Measurements from ENCODE around the gene TDP2. TPM values are rescaled to one million over a fixed set of nuclear protein-coding genes. Genes with fewer than 3 reads are reported as not detected.
"Not testable (repeated sequence)": the region's sequence is repeated elsewhere in the genome, so short reads cannot be mapped to it uniquely, and the experiment has no call there.

TDP2 gene
- total RNA-seq, 1 experiment from 2014 or later, result 15.7 TPM

DNA sequence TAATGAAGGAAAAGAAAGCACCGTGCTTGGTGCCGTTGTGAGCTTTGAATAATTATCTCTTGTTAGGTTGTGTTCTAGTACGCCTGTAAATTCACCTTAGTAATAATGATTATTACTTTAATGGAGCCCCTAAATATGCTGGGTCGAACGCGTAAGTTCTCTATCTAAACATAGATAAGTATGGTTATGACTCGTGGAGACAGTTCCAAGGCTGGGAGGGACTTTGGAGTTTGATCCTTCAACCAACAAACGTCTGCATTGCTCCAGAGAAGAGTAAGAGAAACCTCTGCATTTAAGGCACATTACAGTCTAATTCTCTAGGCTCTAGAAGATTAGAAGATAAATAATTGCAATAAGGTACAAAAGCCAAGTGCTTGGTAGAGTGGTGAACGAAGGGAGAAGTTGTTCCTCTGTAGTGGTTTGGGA lies 692 bp upstream of the TDP2 start:
- Histone ChIP-seq H3K27me3 (ENCODE audit: control insufficient read depth, insufficient read depth, low read length) (no peaks in the 10 kb centered on the region), H3K4me3 (ENCODE audit: insufficient read depth, low read depth, low read length) (peak overlapping the region; percentile 99), H3K36me3 (replicated peaks; ENCODE audit: control insufficient read depth, insufficient read depth, low read length) (peaks cover 4% of the 10 kb centered on the region)
- no peak for DNase-seq

DNA sequence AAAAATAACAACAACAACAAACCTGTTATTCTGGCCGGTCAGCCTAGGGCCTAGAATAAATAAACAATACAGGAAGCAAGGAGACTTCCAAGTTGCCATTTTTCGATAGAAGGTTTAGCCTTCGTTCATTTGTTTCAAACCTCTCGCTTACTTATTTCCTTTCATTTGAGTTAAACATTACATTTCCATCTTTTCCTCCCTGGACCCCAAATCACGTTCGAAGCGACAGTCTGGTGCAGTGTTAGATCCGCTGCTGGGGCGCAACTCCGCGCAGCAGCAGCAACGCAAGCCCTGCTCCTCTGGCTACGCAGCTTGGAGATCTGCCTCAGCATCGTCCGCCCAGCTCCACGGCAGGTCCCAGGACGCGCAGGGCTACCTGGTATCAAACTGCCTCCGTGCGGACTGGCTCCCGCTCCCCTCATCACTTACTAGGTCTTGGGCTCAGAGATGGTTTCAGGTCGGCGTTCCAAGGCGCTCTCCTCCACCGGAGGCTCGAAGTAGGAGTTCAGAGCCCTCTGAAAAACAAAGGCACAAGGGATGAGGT lies 530 bp downstream of the TDP2 start:
- H3K36me3 ChIP-seq (replicated peaks; ENCODE audit: control insufficient read depth, insufficient read depth, low read length), result peaks cover 4% of the 10 kb centered on the region
- peak; percentile 45 for DNase-seq
- peak overlapping the region; percentile 99 for H3K4me3 ChIP-seq (ENCODE audit: insufficient read depth, low read depth, low read length)
- H3K27me3 ChIP-seq (ENCODE audit: control insufficient read depth, insufficient read depth, low read length), result no peaks in the 10 kb centered on the region

DNA sequence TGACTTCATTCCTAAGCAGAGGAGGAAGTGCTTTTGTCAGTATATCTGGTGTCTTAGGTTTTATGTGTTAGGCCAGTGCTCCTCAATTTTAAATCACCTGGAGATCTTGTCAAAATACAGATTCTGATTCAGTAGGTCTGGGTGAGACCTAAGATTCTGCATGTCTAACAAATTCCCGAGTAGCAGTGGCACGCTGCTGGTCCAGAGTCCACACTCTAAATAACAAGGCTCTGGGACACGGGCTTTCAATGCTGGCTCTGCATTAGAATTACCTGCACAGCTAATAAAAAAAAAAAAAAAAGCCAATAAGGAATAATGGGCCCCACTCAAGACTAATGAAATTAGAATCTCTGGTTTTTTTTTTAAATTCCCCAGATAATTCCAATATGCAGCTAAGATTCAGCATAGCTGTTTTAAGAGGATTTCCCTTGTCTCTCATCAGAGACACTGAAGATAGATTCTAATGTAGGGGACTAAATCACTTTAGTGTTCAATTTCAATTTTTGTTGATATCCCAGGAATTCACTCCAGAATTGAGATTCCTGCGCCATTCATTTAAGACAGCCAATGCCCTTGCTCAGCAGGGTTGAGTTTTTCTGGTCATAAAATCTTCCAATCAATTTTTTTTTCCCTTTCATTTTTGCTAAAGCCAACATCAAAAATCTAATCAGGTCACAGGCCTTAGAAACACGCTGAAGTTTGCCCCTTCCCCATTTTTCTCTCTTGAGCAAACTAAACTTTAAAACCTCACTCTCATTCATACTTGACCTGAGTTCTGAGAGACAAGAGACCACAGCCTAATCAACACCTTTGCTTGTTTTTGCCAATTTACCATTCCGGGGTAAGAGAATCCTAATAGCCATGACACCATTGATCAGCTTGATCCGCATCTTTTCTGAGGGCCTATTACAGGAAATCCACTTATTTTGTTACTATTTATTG lies 2.4 kb downstream of the TDP2 start:
- H3K4me3 ChIP-seq (ENCODE audit: insufficient read depth, low read depth, low read length), result no peak overlapping the region
- DNase-seq, result no peak
- no peaks in the 10 kb centered on the region for H3K27me3 ChIP-seq (ENCODE audit: control insufficient read depth, insufficient read depth, low read length)
- H3K36me3 ChIP-seq (replicated peaks; ENCODE audit: control insufficient read depth, insufficient read depth, low read length), result peaks cover 4% of the 10 kb centered on the region

DNA sequence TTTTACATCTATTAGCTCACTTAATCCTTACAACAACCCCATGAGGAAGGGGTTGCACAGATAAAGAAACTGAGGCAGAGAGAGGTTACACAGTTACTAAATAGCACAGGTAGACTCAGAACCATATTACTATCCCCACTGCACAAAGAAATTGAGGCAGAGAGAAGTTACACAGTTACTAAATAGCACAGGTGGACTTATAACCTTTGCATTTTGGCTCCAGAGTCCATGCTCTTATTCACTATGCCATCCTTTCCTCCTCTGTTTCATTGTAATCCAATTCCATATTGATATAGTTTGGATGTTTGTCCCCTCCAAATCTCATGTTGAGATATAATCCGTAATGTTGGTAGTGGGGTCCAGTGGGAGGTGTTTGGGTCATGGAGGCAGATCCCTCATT lies 3.5 kb downstream of the TDP2 start:
- Histone ChIP-seq H3K27me3 (ENCODE audit: control insufficient read depth, insufficient read depth, low read length) (no peaks in the 10 kb centered on the region), H3K36me3 (replicated peaks; ENCODE audit: control insufficient read depth, insufficient read depth, low read length) (peaks cover 4% of the 10 kb centered on the region), H3K4me3 (ENCODE audit: insufficient read depth, low read depth, low read length) (no peak overlapping the region)
- no peak for DNase-seq

DNA sequence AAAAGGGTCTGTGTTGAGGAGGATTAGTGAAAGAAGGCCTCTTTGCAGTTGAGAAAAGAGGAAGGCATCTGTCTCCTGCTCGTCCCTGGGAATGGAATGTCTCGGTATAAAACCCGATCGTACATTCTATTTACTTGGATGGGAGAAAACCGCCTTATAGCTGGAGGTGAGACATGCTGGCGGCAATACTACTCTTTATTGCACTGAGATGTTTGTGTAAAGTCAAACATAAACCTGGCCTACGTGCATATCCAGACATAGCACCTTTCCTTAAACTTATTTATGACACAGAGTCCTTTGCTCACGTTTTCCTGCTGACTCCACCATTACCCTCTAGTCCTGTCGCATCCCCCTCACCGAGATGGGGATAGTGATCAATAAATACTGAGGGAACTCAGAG lies 4.5 kb downstream of the TDP2 start:
- H3K4me3 ChIP-seq (ENCODE audit: insufficient read depth, low read depth, low read length), result no peak overlapping the region
- no peak for DNase-seq
- H3K27me3 ChIP-seq (ENCODE audit: control insufficient read depth, insufficient read depth, low read length), result no peaks in the 10 kb centered on the region
- peaks cover 4% of the 10 kb centered on the region for H3K36me3 ChIP-seq (replicated peaks; ENCODE audit: control insufficient read depth, insufficient read depth, low read length)

DNA sequence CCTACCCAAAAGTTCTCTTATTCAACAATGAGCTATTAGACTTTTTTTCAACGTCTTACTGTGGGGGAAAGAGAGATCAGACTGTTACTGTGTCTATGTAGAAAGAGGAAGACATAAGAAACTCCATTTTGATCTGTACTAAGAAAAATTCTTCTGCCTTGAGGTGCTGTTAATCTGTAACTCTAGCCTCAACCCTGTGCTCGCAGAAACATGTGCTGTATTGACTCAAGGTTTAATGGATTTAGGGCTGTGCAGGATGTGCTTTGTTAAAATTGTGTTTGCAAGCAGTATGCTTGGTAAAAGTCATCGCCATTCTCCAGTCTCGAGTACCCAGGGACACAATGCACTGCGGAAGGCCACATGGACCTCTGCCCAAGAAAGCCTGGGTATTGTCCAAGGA lies 4.9 kb downstream of the TDP2 start:
- not testable (repeated sequence) for H3K36me3 ChIP-seq (replicated peaks; ENCODE audit: control insufficient read depth, insufficient read depth, low read length); H3K27me3 ChIP-seq (ENCODE audit: control insufficient read depth, insufficient read depth, low read length); DNase-seq; H3K4me3 ChIP-seq (ENCODE audit: insufficient read depth, low read depth, low read length)

DNA sequence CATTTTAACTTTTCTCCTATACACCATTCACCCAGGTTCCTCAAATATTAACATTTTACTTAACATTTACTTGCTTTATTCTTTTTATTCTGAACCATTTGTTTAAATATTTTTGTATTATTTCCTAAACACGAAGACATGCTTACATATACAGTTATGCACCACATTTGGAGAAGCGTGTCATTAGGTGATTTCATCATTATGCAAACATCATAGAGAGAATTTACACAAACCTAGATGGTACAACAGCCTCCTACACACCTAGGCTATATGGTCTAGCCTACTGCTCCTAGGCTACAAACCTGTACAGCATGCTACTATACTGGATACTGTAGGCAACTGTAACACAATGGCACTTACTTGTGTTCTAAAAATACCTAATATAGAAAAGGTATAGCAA lies 6.6 kb downstream of the TDP2 start:
- H3K36me3 ChIP-seq (replicated peaks; ENCODE audit: control insufficient read depth, insufficient read depth, low read length), result peaks cover 4% of the 10 kb centered on the region
- no peak overlapping the region for H3K4me3 ChIP-seq (ENCODE audit: insufficient read depth, low read depth, low read length)
- H3K27me3 ChIP-seq (ENCODE audit: control insufficient read depth, insufficient read depth, low read length), result no peaks in the 10 kb centered on the region
- no peak for DNase-seq

DNA sequence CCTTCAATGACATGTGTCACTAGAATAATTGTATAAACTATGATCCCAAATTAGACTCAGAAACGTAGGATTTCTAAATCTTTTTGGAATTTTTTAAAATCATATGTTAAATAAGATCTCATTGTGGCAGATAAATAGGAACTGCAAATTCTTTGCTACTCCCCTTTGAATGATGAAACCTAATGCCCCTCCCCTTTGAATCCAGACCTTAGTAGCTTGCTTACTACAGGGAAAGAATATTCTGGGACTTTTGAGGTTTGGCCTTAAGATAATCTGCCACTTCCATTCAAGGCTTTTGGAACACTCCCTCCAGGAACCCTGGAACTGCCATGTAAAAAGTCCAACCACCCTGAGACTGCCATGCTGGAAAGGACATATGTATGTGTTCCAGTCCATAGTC lies 7.1 kb downstream of the TDP2 start:
- Histone ChIP-seq H3K27me3 (ENCODE audit: control insufficient read depth, insufficient read depth, low read length) (no peaks in the 10 kb centered on the region), H3K36me3 (replicated peaks; ENCODE audit: control insufficient read depth, insufficient read depth, low read length) (peaks cover 4% of the 10 kb centered on the region), H3K4me3 (ENCODE audit: insufficient read depth, low read depth, low read length) (no peak overlapping the region)
- no peak for DNase-seq

DNA sequence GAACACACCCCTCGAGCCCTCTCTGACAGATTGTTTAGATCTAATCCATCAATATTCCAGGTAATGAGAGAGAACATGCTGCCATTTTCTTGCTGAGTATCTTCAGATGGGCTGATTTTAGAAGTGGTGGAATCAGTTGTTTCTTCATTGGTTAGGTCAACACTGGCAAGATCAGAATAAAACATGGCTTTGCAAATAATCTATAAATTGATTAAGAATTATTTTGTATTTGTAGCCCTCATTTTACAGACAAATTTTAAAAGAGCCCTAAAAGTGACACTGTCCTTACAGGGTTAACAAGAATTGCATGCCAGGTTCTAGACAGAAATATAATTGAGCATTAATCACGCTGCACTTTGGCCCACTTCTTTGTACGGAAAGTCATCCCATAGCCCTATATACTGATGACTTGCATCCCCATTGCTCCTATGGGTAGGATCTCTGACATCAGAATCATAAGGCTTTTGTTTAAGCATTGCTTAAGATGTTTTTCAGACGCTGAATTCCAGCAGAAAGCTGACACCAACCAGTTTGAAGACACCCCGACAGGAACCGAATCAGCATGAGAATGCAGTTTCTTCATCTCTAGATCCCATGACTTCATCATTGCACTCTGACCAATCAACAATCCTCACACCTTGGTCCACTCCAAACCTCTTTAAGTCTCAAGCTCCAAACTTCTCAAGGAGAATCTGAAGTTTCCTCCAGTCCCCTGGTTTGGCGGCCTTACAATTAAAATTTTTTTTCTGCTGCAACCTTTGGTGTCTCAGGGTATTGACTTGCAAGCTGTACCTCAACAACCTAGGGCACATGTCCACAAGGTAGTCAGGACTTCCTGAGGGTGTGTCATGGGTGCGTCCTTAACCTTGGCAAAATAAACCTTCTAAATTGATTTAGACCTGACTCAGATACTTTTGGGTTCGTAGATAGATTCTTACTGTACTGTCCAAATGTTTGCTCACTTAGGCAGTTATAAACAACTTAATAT lies 7.8 kb downstream of the TDP2 start:
- no peak overlapping the region for H3K4me3 ChIP-seq (ENCODE audit: insufficient read depth, low read depth, low read length)
- DNase-seq, result peak; percentile 39
- H3K36me3 ChIP-seq (replicated peaks; ENCODE audit: control insufficient read depth, insufficient read depth, low read length), result peaks cover 6% of the 10 kb centered on the region
- no peaks in the 10 kb centered on the region for H3K27me3 ChIP-seq (ENCODE audit: control insufficient read depth, insufficient read depth, low read length)

DNA sequence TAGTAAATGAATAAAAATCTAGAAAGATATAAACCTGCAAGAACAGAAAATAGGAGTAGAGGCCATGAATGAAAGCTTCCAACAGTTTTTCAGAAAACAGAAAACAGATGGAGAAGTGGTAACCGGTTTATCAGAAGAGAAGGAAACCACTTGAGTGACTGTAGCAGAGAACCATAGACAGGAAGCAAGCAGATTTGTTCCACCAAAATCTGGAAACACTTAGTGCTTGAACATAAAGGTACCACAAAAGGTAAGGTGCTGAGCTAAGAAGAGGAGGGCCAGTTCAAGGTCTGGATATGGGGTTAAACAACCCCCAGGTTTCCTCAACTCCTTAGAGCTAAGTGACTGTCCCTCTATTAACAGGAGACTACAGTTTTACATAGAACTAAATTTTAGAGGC lies 11.5 kb downstream of the TDP2 start:
- Histone ChIP-seq H3K27me3 (ENCODE audit: control insufficient read depth, insufficient read depth, low read length) (no peaks in the 10 kb centered on the region), H3K4me3 (ENCODE audit: insufficient read depth, low read depth, low read length) (no peak overlapping the region), H3K36me3 (replicated peaks; ENCODE audit: control insufficient read depth, insufficient read depth, low read length) (peaks cover 6% of the 10 kb centered on the region)
- no peak for DNase-seq

DNA sequence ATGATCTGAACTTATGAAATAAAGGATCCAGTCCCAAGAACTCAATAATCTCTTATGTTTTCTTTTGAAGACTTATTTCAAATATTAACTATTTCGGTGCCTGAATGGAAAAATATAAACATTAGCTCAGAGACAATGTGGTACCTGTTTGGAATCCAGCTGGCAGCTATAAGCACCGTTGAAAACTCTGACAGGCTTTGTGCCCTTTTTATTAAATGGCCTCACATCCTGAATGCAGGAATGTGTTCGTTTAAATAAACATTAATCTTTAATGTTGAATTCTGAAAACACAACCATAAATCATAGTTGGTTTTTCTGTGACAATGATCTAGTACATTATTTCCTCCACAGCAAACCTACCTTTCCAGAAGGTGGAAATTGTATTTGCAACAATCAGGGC lies 16.3 kb downstream of the TDP2 start:
- Histone ChIP-seq H3K36me3 (replicated peaks; ENCODE audit: control insufficient read depth, insufficient read depth, low read length) (peaks cover 6% of the 10 kb centered on the region), H3K27me3 (ENCODE audit: control insufficient read depth, insufficient read depth, low read length) (peaks cover under 1% of the 10 kb centered on the region; the same call in 1 of the 2 replicates), H3K4me3 (ENCODE audit: insufficient read depth, low read depth, low read length) (no peak overlapping the region)
- no peak for DNase-seq

DNA sequence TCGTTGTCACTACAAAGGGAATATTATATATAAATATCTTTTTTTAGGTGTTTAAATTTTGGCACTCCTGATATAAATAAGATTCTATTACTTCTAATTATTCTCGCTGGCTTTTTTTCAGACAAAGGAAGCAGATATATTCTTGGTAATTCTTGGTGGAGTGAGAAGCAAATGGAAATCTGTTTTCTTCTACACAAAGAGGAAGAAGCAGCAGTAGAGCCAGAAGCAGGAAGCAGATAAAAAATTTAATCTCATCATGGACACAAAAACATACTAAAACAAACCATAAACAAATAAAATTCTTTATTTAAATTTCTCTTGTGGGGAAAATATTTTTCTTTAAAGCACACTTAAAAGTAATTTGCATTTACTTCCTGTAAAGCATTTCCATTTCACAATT lies 17.0 kb downstream of the TDP2 start:
- DNase-seq, result no peak
- Histone ChIP-seq H3K27me3 (ENCODE audit: control insufficient read depth, insufficient read depth, low read length) (peaks cover 6% of the 10 kb centered on the region; the same call in 1 of the 2 replicates), H3K36me3 (replicated peaks; ENCODE audit: control insufficient read depth, insufficient read depth, low read length) (peaks cover 6% of the 10 kb centered on the region), H3K4me3 (ENCODE audit: insufficient read depth, low read depth, low read length) (no peak overlapping the region)

DNA sequence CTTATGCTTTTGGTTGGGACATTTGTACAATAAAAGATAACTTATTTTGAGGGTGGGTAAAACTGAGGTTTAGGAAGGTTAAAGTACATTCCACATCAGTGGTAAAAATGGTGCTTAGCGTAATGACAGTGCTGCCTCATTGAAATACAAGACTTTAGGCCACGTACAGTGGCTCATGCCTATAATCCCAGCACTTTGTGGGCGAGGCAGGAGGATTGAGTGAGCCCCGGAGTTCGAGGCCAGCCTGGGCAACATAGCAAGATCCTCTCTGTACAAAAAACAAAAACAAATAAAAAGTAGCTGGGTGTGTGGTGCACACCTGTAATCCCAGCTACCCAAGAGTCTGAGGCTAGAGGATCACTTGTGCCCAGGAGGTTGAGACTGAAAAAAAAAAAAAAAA lies 18.4 kb downstream of the TDP2 start:
- no peak overlapping the region for H3K4me3 ChIP-seq (ENCODE audit: insufficient read depth, low read depth, low read length)

DNA sequence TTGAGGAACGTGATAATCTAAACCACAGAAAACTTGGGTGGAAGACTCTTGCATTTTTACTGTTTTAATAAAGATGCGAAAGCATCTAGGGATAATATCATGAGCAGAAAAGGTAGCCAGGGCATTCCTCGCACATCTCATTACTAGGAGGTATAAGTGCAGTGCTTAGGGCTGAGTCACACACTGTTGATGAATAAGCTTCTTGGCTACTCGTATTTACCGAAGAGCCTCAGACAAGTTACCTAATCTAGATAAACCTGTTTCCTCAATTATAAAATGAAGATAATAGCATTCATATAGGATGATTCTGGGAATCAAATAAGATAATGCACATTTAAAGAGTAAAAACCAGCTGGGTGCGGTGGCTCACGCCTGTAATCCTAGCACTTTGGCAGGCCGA lies 19.9 kb downstream of the TDP2 start:
- H3K36me3 ChIP-seq (replicated peaks; ENCODE audit: control insufficient read depth, insufficient read depth, low read length), result peaks cover 4% of the 10 kb centered on the region; the same call in 1 of the 2 replicates
- no peak for DNase-seq
- no peak overlapping the region for H3K4me3 ChIP-seq (ENCODE audit: insufficient read depth, low read depth, low read length)
- peaks cover 6% of the 10 kb centered on the region; the same call in 1 of the 2 replicates for H3K27me3 ChIP-seq (ENCODE audit: control insufficient read depth, insufficient read depth, low read length)

More for the DNA sequence above, 18.4 kb downstream of the TDP2 start:
- Histone ChIP-seq H3K36me3 (replicated peaks; ENCODE audit: control insufficient read depth, insufficient read depth, low read length) (peaks cover 4% of the 10 kb centered on the region; the same call in 1 of the 2 replicates), H3K27me3 (ENCODE audit: control insufficient read depth, insufficient read depth, low read length) (peaks cover 6% of the 10 kb centered on the region; the same call in 1 of the 2 replicates)
- DNase-seq, result no peak
